NCI-H69 (cell line): Measurements from ENCODE around the gene RIT2.

Experiments
- DNase-seq: peaks from one replicate; lab custom pipeline; 2025; lab: John Stamatoyannopoulos, UW

RIT2 gene

DNA sequence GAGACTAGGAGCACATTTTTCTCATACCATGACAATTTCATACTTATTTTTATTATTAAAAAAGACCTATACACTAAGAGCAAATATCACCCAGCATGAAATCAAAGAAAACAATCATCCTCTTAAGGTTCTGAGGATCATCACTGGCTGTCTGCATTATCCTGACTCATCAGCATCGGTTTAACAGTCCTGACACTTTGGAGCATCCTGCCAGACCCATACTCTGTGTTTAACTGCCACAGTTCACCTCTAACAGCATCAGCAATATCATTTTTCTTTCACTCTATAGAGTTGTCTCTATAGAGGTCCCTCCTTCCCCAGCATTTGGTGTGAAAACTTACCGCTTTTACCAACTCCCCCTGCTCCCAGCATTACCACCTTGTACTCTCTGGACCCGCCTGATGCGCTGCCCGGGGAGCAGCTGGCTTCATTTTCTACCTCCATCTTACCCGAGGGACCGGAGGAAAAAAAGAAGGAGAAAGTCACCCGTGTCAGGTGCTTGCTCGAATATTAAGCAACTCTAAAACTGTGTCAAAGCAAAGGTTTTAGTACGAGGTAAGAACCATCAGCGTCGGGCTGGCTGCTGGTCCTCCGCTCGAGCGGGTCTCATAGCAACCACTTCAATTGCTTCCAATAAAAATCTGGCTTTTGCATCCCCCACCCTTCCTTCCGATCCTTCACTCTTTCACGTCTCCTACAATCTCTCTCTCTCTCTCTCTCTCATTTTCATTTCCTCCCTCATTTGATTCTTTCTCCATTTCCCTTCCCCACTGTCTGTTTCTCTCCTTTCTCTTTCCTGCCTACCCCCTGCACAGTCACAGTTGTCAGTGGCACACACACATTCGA, at the start of gene RIT2:
TSS of gene RIT2 (minus strand) at position 610 of the 846 bp plus-strand sequence.
- peak; percentile 74 for DNase-seq

DNA sequence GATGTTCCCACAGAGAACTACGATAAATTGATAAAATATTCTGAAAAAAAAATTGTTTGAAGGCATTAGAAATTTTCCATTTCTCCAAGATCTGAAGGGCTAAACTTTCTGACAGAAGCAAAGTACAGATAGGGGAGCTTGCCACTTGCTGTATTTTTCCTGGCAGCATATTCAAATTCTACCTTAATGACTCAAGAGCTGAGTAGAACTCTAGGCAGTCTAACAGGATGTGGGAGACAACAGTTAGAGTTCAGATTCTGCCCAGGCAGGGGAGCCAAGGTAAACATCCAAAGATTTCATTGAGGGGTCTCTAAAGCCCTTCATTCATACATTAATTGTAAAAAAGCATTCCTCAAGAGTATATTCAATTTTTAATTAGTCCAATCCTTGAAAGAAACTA, 46.0 kb upstream of the RIT2 start:
- no peak for DNase-seq

DNA sequence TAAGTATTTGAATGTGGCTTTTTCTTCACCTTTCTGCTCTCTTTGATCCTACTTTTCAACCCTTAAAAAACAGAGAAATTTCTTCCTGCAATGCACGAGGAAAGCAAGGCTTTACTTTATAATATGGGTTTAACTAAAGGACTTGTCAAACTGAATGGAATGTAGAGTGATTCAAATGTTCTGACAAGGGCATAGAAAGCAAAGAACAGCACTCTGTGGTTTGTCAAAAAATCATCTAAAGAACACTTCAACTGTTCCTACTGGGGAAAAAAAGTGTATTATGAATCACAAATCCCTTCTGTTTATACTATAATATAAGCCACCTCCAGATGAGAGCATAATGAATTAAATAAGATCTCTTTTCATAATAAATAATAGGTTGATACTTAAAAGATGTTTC, 45.0 kb upstream of the RIT2 start:
- DNase-seq = no peak

DNA sequence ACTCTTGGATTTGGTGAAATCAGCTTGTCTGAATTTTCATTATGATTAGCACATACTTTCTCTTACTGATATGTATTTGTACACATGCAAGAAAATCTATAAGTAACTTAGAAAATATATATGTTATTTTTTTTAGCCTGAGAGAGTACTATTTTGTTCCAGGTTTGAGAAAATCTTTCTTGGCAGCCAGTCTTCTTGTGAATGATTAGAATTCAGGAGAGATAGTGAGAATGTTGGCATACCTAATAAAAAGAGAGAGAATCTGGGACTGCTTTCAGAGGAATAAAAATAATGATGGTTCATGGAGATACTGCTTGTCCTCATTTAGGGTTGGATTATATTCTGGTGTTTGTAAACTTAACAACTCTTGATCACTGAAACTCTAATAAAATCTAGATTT, 44.4 kb upstream of the RIT2 start:
- no peak for DNase-seq

DNA sequence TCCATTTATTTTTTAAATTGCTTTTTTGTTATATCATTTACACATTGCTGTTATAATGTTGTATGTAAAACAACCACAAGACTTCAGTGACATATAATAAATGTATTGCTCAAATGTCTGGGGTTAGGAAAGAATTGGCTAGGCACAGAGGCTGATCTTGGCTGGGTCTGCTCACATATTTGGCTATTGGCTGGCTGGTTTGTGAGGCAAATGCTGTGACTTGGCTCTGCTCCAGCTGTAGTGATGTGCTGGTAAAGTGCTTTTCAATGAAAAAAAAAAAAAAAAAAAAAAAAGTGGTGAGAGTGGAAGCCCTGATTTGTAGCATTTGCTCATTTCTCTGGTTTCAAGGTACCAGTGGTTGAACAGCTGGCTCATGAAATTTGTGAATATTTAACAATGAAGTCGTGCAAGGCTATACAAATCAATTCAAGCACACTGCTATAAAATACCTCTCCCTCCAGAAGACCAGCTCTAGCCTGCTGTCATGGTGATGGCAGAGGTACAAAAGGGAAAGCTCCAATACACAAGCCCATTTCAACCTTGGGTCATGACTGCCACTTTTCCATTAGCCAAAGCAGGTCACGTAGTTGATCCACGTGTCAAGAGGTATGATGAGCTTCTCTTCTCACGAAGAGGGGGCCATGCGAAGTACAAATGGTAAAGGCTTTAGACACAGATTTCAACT, 43.7 kb upstream of the RIT2 start:
- peak; percentile 88 for DNase-seq

DNA sequence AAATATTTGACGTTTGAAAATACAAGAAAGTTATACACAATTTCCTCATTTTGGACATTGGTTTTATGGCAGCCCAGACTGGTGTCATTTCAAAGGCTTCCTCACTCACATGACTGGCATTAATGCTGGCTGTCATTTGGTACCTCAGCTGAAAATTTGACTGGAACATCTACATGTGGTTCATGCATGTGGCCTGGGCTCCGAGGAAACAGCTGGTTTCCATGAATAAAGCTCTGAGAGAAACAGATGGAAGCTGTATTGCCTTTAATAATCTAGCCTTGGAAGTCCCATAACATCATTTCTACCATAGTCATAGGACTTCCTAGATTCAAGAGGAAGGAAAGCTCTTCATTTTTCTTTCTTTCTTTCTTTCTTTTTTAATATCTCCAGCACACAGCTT, 42.9 kb upstream of the RIT2 start:
- no peak for DNase-seq

DNA sequence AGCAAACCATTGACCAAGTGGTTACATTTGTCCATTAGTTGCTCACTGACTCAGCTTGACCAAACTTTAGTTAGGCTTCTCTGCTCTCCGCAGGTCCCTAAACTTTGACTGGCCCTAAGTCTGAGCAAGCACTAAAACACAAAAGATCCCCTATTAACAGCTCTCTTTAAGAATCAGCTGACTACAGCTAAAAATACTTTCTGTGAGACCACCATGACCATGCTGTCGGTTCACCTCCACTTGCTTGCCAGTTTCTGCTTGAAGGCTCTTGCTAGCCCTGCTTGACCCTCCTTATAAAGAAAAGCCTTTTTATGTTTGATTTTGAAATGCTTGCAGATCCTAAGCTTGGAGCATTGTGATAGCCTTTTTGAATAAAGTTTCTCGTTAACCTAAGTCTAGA, 40.4 kb upstream of the RIT2 start:
- no peak for DNase-seq

DNA sequence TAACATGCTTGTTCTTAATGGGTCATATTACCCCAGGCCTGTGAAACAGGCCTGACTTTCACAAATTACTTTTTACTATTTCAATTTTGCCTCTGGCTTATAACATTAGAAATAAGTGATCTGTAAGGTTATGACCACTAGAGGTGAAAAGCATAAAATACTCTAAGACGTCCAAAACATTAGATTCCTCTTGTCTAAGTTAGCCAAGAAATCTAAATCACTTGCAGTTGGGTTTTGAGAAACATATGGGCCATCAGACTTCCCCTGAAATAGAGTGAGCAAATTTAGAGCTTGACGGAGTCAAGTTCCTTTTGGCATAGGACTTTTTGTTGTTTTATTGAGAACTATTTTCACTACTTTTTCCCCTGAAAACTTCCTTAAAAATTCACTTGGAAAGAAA, 32.7 kb upstream of the RIT2 start:
- no peak for DNase-seq

DNA sequence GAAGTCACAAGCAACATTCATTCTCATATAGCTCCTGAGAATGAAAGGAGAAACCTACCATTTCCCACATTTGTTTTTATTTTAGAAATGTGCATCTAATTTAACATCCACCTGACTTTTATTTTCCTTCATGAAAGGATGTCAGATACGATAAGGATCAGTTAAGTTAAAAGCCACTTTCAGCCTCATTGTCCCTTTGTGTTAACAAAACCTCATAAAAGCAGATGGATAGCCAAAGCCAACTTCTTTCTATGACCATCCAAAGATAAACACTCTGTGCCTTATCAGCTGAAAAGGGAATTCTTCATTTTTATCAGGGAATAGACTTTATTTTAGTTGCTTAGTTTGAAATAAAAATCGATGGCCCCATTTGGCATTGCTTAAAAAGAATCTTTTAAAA, 25.7 kb upstream of the RIT2 start:
- DNase-seq = no peak

DNA sequence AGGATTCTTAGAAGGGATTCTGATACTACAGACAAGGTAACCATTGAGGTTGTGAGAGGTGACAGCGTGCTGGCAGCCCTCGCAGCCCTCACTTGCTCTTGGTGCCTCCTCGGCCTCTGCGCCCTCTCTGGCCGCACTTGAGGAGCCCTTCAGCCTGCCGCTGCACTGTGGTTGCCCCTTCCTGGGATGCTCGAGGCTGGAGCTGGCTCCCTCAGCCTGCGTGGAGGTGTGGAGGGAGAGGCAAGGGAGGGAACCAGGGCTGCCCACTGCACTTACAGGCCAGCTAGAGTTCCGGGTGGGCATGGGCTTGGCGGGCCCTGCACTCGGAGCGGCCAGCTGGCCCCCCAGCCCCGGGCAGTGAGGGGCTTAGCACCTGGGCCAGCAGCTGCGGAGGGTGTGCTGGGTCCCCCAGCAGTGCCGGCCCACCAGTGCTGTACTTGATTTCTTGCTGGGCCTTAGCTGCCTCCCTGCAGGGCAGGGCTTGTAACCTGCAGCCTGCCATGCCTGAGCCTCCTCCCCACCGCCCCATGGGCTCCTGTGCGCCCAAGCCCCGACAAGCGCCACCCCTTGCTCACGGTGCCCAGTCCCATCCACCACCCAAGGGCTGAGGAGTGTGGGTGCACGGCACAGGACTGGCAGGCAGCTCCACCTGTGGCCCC, 23.9 kb upstream of the RIT2 start:
- no peak for DNase-seq

DNA sequence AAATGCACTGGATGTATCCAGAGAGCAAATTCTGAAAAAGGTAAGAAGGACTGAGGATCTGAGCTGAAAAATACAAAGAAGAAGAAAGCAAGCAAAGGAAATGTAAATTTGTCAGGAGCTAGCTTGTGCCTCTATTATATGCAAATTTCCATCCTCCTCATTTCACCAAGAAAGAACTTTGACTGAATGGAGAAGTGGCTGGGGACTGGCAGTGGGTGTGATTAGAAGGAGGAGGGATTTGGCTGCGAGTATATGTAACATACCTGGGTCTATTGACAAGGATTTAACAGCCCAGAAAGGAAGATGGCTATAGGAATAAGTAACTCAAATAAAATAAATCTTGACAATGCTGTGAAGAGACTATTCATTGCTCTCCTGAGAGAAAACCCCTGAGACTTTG, 19.4 kb upstream of the RIT2 start:
- no peak for DNase-seq

DNA sequence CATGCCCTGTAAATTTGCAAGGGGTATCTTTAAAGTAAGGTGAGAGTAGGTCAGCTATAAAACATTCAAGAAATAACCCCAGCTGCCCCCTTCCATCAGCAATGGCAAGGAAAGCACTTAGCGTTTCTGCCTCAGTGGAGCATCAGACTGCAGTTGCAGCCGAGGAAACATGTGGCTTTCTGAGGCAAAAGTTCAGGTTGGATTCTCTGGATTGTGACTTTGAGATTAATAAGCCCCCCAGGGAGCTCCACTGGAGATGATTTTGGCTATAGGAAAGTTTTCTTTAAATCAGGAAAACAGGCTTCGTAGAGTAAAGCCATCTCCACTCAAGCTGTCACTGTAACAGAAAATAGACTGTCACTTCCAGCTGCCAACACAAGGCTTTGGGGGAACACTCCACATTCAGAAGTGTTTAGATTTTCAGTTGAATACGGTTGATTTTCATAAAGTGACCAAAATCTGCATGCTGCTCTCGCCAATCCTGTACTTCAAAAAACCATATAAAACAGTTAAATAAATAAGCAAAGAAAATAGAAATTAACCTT, 15.3 kb upstream of the RIT2 start:
- peak; percentile 32 for DNase-seq

DNA sequence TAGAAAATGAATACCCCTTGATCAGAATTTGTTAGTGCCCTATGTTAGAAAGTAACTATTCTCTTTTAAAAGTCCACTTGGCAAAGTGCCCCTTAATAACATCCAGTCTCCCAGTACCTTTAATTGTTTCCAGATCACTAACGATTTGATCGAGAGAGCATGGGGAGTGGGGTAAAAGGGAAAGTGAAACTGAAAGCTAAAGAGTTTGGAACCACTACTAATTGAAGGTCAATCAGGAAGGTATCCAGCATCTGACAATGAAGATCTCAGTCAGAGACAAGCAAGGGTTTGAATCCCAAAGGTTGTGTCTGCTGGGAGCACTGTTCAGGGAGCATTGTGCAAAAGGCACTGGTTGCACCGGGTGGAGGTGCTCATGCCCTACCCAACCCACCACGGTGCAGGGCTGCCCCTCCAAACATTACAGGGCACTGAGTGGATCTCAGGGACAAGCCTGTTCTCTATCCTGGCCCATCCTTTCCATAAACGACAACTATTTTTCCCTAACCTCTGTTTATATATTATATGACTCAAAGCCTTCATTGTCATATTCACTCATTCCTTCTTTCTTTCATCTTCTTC, 14.6 kb upstream of the RIT2 start:
- DNase-seq = peak; percentile 87

DNA sequence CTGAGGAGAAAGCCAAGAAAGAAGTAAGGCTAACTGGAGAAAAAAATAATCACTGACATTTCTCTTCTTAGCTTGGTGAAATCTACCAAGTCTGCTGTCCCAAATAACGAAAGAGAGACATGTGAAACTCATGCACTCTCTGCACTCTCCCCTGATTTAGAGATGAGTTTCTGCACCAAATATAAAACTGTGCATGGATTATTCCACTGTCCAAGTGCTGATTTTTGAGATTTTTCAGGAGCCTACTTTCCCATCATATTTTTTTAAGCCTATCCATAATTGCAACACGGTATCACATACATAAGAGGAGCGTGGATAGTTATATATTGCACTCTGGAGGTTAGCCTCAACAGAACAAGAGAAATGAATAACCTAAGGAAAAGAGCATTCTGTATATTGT, 10.0 kb upstream of the RIT2 start:
- DNase-seq = no peak

DNA sequence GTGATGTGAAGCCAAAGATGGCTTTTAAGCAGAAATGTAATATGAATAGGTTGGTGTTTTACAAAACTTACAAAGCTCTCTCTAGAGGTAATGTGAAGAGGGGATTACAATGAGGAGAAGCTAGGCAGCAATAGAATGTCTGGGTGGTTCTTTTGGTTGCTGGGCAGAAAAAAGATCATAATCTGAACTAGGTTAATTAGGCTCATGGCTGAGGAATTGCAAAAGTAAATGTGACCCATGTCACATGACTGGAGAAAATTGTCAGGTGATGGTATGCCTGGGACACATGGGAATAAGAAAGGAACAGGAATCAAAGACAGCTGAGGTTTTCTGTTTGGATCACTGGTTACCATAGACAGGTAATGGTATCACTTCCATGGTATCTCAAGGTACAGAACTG, 7.5 kb upstream of the RIT2 start:
- no peak for DNase-seq

DNA sequence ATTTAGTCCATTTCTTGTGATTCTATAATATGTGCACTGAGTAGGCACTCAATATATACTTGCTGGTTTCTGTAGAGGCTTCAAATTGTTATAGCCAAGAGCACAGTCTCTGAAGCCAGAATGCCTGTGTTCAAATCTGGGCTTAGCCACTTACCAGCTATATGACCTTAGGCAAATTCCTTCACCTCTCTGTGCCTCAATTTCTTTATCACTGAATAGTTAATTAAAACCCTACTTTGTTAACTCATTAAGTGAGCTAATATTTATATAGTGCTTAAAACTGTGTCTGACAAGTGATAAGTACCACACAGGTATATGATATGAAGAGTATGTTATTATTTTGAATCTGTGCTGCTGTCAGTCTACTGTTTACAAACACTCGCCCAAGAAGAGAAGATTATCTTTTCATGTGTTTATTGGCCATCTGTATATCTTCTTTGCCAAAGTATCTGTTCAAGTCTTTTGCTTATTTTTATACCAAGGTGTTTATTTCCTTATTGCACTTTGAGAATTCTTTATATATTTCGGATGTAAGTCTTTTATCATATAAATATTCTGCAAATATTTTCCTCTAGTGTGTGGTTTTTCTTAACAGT, 1.3 kb upstream of the RIT2 start:
- DNase-seq = no peak

DNA sequence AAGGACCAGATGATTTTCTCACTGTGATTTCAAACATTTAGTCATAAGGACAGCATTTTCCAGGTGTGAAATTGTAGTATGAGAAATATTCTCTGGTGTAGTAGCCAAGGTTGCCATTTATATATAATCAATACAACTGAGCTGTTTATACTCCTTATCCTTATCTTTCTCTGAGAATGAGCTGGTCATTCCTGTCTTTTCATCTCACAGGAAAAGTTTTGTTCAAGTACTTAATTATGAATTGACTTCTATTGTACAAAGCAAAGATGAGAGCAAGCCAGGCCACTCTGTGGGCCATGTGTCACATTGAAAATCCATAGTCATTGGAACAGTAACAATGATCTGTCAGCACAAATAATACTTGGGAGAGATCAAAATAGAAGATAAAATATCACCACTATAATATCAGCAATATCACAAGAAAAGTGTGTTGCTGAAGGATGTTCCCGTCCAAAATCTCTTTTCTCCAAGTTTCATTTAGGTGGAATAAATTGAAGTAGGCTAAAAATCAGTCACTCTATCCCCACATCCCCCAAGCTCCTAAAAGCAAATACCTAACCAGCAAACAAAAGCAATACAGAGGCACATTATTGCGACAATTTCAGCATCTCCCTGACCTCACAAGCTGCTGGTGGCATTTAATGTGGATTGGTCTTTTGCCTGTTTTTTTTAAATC, 2.1 kb downstream of the RIT2 start:
- DNase-seq = no peak

DNA sequence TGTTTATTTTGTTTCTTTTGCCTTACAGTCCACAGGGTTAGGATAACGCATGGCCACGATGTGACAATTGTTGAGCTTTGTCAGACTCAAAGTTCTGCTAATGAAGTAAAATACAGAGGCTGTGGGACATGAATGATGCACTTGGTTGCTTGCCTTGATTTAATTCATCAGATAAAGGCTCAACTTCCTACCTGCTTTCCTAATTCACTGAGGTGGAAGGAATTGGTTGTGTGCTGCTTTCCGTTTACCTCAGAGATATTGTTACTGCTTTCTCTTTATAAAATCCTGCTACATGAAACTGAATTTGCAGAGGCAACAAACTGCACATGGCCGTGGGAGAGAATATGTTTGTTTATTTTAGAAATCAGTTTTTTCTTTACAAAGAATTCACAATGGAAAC, 6.6 kb downstream of the RIT2 start:
- DNase-seq = no peak

DNA sequence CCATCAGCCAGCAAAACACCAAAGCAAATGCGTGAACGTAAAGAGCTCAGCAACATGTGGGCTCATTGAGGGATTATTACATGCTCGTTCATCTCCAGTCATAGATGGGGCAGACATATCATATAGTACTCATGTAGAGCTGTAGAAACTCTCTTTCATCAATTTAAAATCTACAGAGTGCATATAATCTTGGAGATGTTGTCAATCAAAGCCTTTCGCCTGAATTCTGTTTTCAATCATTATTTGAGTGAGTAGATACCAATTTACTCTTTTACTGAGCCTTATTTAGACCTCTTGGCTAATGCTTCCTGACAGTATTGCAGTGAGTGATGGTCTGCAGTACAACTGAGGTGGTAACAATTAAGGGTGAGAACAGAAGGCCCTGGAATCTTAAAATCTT, 7.0 kb downstream of the RIT2 start:
- DNase-seq = no peak

DNA sequence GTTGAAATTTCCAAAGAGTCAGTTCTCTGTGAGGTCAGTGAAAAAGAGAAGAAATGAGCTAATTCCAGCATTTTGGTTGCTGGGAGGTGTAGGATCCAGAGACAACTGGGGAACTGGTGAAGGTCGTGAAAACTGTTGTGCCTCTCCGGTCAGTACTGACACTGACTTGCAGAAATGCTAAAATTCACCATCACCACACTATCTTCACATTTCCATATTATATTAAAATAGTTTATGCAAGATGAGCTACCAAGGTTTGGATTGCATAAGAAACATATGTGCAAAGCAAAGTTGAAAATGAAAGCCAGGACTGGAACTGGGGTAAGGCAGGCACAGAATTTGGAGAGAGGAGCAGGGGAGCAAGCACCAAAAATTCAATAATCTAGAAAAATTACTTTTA, 21.8 kb downstream of the RIT2 start:
- DNase-seq = no peak

DNA sequence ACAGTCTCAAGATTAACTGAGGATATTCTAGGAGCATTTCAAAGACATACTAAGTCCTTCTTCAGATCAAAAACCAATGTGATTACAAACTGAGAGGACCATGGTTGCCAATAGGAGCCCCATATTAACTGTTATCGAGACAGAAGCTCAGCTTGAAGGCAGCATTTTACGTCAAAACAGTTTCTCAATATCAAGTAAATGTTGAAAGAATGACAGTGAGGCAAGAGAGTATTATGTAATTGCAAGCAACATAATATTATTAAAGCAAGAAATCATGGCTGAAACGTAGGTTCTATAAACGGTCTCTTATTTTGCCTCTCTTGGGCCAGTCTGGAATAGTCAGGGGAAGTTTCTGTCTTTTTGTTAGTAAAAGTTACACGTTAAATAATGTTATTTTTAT, 22.9 kb downstream of the RIT2 start:
- DNase-seq = no peak

DNA sequence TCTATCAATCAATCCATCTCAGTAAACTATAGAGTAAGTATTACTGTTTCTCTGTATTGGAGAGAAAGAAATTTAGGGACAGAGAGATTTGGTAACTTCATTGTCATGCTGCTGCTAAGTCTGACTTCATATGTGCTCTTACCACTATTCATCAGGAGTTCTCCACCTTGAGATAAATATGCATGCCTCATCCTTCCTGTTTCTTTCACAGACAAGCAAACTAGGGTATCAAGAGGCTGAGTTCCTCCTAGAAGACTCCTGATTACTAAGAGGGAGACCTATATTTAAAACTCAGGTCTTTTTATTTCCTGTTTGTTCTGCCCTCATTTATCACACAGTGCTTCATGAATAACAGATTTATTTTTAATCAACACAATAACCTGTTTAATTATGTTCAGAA, 34.1 kb downstream of the RIT2 start:
- no peak for DNase-seq
